A673 (cell line): ENCODE data around the gene CRYGN. TPM values are rescaled to one million over a fixed set of nuclear protein-coding genes. Genes with fewer than 3 reads are reported as not detected.

Experiments used
- BruUV-seq: library from RNA; stranded (reverse); fragments of 400-500 nt; replicated peaks from 2 replicates; lab custom pipeline; 2021; lab: Mats Ljungman, UMichigan
- CTCF ChIA-PET: fragments of 300-600 bp; sonication (Branson Sonifier 250); formaldehyde crosslinking; loops from one replicate; lab custom pipeline; 2022; ENCODE audit warnings: antibody characterized with exemption; lab: Charles Lee
- POLR2A ChIA-PET: fragments of 300-600 bp; sonication (Branson Sonifier 250); formaldehyde crosslinking; loops from one replicate; lab custom pipeline; 2022; ENCODE audit warnings: antibody characterized with exemption; ENCODE audit not compliant: low non-redundant PET; lab: Charles Lee
- DNase-seq: peaks from one replicate; pipeline ENCODE4 v3.0.0-alpha.2; 2015; ENCODE audit warnings: low spot score
- H3K27ac ChIP-seq: fragments of 200-600 bp; sonication (generic); 2 replicates; pipeline ENCODE4 v1.5.1; 2016; ENCODE audit warnings: mixed run types, low read depth, mild to moderate bottlenecking, mixed read lengths, antibody characterized with exemption, low read length; ENCODE audit not compliant: poor library complexity, severe bottlenecking
- H3K27me3 ChIP-seq: fragments of 200-600 bp; sonication (generic); replicated peaks from 2 replicates; pipeline ENCODE4 v1.6.1; 2017; ENCODE audit warnings: mixed run types, low read depth, mild to moderate bottlenecking, mixed read lengths, antibody characterized with exemption, low read length; ENCODE audit not compliant: insufficient read depth, poor library complexity
- H3K36me3 ChIP-seq: fragments of 200-600 bp; sonication (generic); 2 replicates; pipeline ENCODE4 v1.6.1; 2016; ENCODE audit warnings: mixed run types, mild to moderate bottlenecking, mixed read lengths, antibody characterized with exemption, low read length; ENCODE audit not compliant: insufficient read depth, poor library complexity, severe bottlenecking
- H3K4me1 ChIP-seq: fragments of 200-600 bp; sonication (generic); 2 replicates; pipeline ENCODE4 v1.6.1; 2017; ENCODE audit warnings: mixed run types, mild to moderate bottlenecking, mixed read lengths, antibody characterized with exemption, low read length; ENCODE audit not compliant: insufficient read depth, poor library complexity, severe bottlenecking
- H3K4me3 ChIP-seq: fragments of 200-600 bp; sonication (generic); 2 replicates; pipeline ENCODE4 v1.5.1; 2016; ENCODE audit warnings: low read depth, mixed run types, mild to moderate bottlenecking, mixed read lengths, low read length; ENCODE audit not compliant: poor library complexity, severe bottlenecking
- H3K9me3 ChIP-seq: fragments of 200-600 bp; sonication (generic); 2 replicates; pipeline ENCODE4 v1.6.1; 2016; ENCODE audit warnings: mixed run types, low read depth, mild to moderate bottlenecking, mixed read lengths, antibody characterized with exemption, low read length; ENCODE audit not compliant: poor library complexity, severe bottlenecking
- EZH2 ChIP-seq: fragments of 200-600 bp; sonication (generic); IDR thresholded peaks from 2 replicates; pipeline ENCODE4 v1.6.1; 2017; ENCODE audit warnings: borderline replicate concordance, low read depth, mild to moderate bottlenecking, mixed read lengths, antibody characterized with exemption, low read length; ENCODE audit not compliant: poor library complexity, severe bottlenecking
- intact Hi-C: fragments of 100-400 bp; cut with micrococcal nuclease; formaldehyde crosslinking; loops from one replicate; pipeline ENCODE4 v1.10.0; 2022; ENCODE audit not compliant: unreplicated experiment
- total RNA-seq: library from RNA; stranded (reverse); gene quantifications from 2 replicates; pipeline ENCODE4 v1.2.3, GENCODE V29; 2021
- TF ChIP-seq, protein P1 (sequence below): fragments of 300-800, 200-600 bp; sonication (generic); conservative IDR thresholded peaks from 2 replicates; pipeline ENCODE4 v1.5.1; 2017; ENCODE audit warnings: low read depth, mild to moderate bottlenecking, antibody characterized with exemption, low read length, moderate library complexity, mixed read lengths

The CRYGN gene
- total RNA-seq, 1 experiment from 2014 or later = 0.13 TPM

- no peak overlapping the region for H3K27ac ChIP-seq
- no peak for TF ChIP-seq EZH2
- TF ChIP-seq, protein P1, sequence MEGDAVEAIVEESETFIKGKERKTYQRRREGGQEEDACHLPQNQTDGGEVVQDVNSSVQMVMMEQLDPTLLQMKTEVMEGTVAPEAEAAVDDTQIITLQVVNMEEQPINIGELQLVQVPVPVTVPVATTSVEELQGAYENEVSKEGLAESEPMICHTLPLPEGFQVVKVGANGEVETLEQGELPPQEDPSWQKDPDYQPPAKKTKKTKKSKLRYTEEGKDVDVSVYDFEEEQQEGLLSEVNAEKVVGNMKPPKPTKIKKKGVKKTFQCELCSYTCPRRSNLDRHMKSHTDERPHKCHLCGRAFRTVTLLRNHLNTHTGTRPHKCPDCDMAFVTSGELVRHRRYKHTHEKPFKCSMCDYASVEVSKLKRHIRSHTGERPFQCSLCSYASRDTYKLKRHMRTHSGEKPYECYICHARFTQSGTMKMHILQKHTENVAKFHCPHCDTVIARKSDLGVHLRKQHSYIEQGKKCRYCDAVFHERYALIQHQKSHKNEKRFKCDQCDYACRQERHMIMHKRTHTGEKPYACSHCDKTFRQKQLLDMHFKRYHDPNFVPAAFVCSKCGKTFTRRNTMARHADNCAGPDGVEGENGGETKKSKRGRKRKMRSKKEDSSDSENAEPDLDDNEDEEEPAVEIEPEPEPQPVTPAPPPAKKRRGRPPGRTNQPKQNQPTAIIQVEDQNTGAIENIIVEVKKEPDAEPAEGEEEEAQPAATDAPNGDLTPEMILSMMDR = no peak
- no peaks in the 10 kb centered on the region for H3K36me3 ChIP-seq
- H3K9me3 ChIP-seq = no peaks in the 10 kb centered on the region
- POLR2A ChIA-PET = interaction anchor here (0.6 kb wide), 1 partner anchor 26 kb away, joined by 10 read pairs; no protein-coding TSS in a partner anchor
- H3K4me1 ChIP-seq = no peaks in the 10 kb centered on the region
- no peak for DNase-seq
- no TSS peak for BruUV-seq
- CTCF ChIA-PET = interaction anchor here (0.5 kb wide), 1 partner anchor 28 kb away, joined by 3 read pairs; no protein-coding TSS in a partner anchor
- intact Hi-C loops = no loop called here
- no peaks in the 10 kb centered on the region for H3K27me3 ChIP-seq
- no peak overlapping the region for H3K4me3 ChIP-seq
Observed at GRCh38 chr7:151454305-151454704, 14.4 kb upstream of the CRYGN start.

DNA sequence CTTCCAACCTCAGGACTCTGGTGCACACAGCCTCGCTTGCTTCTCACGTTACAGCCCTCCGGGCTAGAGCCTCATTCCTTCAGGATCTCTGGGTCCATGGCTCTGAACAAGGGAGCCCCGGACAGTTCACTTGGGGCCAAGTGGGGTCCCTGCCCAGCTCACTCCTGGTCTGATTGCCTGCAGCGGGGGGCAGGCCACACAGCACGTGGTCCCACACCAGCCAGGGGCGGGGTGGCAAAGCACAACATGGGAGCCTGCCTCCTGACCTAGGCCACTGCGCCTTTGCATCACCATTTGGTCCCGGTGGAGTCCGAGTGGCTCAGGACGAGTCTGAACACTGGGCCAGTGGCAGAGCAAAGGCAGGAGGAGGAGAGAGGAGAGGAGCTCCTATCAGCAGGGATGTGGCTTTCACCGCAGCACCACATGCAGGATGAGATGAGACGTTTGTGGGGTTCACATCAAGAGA, 13.4 kb upstream of the CRYGN start:
- DNase-seq = no peak
- no TSS peak for BruUV-seq
- no peak overlapping the region for H3K4me3 ChIP-seq
- POLR2A ChIA-PET = no interaction called here
- TF ChIP-seq, protein P1 = no peak
- no peak for TF ChIP-seq EZH2
- H3K27ac ChIP-seq = no peak overlapping the region
- CTCF ChIA-PET = no interaction called here
- no peaks in the 10 kb centered on the region for H3K4me1 ChIP-seq
- intact Hi-C loops = no loop called here
- H3K9me3 ChIP-seq = no peaks in the 10 kb centered on the region
- no peaks in the 10 kb centered on the region for H3K36me3 ChIP-seq
- no peaks in the 10 kb centered on the region for H3K27me3 ChIP-seq

- no peak overlapping the region for H3K27ac ChIP-seq
- H3K4me3 ChIP-seq = no peak overlapping the region
- TF ChIP-seq, protein P1 = no peak
- no peak for TF ChIP-seq EZH2
- intact Hi-C loops = no loop called here
- CTCF ChIA-PET = no interaction called here
- peaks cover 4% of the 10 kb centered on the region for H3K4me1 ChIP-seq
- POLR2A ChIA-PET = no interaction called here
- no peaks in the 10 kb centered on the region for H3K36me3 ChIP-seq
- no peaks in the 10 kb centered on the region for H3K9me3 ChIP-seq
- H3K27me3 ChIP-seq = no peaks in the 10 kb centered on the region
- DNase-seq = no peak
- BruUV-seq = no TSS peak
Observed at GRCh38 chr7:151452680-151453325, 12.9 kb upstream of the CRYGN start.
